HL-60/S4 treated with phorbol 12-myristate 13-acetate at 8.2 ng/mL for 4 days and 3 days (cell line): Measurements from ENCODE around the gene GGACT.
"Not testable (repeated sequence)": the region's sequence is repeated elsewhere in the genome, so short reads cannot be mapped to it uniquely, and the experiment has no call there.

Experiments
- in situ Hi-C: fragments of 300-500 bp; cut with MboI; formaldehyde crosslinking; loops from 2 replicates; pipeline ENCODE4 v1.15.0; 2022; ENCODE audit warnings: low sequenced_read_pairs

GGACT gene

DNA sequence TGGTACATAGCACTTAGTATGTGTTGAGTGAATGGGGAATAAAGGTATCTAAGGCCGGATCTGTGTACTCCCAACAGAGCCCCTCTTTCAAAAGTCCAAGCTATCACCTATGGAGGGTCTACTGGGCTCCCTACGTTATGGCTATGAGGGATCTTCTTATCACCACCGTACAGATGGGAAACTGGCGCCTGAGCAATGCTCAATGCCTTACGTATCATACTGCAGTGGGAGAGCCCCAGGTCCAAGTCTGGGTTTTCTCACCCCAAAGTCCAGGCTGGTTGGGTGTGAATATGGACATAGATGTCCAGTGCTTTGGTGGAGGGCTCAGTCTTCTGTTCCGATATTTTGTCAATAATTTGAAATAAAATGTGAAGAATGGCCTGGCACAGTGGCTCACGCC is 13.1 kb upstream of the GGACT start:
- in situ Hi-C loops: no loop called here

DNA sequence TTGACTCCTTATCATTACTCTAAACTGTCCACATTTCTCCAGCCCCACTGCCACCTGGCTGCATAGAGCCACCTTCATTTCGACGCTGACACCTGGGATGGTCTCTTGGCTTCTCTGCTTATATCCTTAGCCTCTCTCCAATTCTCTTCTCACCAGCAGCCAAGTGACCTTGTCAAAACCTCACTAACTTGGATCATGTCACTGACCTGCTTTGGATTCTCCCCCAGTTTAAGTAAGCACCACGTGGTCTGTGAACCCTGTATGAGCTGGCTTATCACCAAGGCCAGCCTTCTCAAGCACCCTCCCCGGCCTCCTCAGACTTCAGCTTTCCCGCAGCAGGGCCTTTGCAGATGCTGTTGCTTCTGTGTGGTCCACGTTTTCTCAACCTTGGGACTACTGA is 12.3 kb upstream of the GGACT start:
- in situ Hi-C loops: no loop called here

DNA sequence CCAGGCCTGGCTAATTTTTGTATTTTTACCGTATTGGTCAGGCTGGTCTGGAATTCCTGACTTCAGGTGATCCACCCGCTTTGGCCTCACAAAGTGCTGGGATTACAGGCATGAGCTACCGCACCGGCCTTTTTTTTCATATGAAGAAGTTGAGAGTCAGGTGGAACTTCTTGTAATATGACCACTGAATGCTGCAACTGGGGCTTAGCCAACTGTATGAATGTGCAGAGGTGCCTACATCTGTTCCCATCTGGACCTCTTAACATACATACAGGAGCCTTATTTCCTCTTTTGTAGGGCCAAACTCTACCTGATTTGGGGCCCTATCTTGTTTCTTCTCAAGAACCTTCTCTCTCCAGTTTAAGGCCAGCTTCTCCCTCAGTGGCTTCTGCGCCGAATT is 11.9 kb upstream of the GGACT start:
- in situ Hi-C loops: no loop called here

DNA sequence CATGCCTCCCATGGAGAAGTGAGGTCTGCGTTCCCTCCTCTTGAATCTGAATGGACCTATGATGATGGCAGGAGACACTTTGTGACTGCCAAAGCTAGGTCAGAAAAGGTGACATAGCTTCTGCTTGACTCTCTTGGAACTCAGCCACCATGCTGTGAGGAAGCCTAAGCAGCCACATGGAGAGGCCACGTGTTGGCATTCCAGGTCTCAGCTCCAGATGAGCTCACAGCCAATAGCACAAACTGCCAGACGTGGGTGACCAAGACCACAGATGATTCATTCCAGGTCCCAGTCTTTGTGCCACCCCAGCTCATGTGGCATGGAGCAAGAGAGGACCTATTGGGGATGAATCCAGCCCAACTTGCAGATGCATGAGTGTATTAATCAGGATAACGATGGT is 8.7 kb upstream of the GGACT start:
- in situ Hi-C loops: no loop called here

DNA sequence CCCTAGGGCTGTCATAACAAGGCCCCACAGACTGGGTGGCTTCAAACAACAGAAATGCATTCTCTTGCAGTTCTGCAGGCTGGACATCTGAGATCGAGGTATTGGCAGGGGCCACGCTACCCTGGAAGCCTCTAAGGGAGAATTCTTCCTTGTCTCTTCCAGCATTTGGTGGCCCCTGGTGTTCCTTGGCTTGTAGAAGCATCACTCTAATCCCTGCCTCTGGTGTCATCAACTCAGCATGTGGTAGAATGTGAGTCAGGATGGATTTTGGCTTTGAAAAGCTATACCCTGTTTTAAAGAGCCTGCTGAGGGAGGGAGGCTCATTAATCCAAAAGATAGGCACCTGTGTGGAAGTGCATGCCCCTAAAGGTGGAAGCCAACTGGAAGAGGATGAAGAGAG is 7.9 kb upstream of the GGACT start:
- in situ Hi-C loops: no loop called here

DNA sequence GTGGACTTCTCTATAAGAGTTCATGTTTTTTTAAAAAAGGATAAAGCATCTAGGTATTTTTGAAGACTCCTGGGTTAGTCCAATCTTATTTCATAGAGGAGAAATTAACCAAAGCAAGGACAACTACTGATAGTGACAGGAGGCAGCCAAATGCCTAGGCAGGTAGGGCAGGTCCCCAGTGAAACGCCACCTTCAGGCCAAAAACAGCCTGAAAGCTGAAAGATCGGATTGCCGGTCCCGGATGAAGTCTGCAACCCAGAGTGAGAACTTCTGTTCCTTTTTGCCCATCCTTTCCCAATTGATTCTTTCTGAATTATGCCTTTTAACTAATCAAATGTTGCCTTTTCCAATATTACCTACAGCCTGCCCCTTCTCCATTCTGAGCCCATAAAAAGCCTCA is 6.1 kb upstream of the GGACT start:
- in situ Hi-C loops: no loop called here

DNA sequence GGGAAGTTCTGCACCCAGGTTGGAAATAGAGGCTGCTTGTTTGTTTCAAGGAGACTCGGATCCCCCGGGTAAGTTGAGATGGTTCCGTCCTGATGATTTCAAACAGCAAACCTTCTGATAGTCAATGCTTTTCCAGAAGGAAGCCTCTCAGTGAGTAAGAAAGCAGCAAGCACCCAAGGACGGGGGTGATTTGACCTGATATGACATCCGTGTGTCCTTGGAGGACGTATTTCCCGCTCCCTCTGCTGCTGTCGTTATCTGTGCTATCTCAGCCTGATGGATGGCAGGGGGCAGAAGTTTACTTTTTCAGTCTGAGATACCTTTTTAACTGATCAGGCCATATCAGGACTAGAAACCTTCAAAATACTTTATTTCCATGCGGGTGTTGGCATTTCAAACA is 5.7 kb upstream of the GGACT start:
- in situ Hi-C loops: no loop called here

DNA sequence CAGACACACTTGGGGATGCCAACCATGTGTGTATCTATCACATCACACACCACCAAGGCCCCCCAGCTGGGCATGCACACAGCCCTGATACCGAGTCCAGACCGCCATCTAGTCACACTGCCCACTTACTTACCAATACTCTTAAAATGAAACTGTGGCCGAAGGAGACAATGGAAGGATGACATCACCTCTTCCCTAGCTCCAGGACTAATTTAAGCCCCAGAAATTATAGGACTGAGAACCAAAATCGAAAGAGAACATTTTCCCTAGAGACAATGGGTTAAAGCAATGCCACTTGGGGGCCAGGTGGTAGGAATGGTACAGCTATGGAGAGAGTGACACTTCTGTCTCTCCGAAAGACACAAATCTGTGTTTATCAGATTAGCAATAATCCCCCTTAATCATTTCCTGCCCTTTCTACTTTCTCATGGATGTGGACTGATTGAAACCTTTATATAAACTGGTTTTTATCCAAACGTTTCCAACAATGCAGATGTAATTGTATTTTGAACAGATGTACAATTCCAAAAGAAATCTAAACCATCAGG is 663 bp upstream of the GGACT start:
- in situ Hi-C loops: no loop called here

DNA sequence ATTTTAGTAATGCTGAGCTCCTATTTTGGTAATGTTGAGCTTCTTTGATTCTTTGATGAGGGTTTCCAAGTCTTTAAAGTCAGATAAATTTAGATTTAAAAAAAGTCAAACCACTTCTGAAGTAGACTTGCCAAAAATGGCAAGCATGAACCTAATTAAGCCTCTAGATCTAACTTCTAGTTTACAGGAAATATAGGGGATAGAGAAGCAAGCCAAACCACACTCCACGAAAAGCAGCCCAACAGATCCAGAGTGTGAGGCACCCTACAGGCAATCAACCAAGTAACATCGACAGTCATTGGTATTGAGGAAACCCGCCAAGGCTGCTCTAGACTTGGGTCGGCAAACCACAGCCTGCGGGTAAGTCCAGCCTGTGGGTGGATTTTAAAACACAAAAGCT is 3.7 kb downstream of the GGACT start:
- in situ Hi-C loops: no loop called here

DNA sequence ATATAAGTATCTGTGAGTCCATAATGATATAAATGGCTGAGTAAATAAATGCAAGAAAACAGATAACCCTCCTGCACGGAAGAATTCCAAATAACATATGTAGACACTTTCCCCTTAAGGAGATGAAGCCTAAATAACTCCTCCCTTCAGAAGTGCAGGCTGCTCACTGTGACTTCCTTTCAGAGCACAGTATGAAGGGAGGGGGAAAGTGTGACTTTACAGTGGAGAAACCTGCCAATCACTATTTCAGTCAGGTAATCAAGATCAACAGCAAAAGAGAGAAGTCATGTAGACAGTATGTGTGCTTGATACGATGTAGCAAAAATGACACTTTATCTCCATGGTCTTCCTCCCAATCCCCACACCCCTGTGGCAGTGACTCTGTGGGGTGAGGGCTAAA is 7.1 kb downstream of the GGACT start:
- in situ Hi-C loops: no loop called here

DNA sequence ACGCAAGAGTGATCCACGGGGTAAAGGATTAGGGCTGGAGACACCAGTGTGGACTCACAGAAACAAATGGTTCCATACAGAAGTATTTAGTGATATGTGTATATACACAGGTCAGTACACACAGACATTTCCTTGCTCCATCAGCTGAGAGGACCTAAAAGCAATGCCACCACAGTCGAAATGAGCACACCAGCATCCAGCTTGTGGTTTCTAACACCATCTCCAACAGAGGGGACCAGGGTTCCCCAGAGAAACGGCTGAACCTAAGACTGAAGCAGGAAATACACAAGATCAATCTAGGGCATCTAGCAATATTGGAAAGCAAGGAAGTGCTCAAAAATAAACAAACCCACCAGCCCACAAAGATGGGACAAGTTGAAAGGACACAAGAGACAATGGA is 7.6 kb downstream of the GGACT start:
- in situ Hi-C loops: no loop called here

DNA sequence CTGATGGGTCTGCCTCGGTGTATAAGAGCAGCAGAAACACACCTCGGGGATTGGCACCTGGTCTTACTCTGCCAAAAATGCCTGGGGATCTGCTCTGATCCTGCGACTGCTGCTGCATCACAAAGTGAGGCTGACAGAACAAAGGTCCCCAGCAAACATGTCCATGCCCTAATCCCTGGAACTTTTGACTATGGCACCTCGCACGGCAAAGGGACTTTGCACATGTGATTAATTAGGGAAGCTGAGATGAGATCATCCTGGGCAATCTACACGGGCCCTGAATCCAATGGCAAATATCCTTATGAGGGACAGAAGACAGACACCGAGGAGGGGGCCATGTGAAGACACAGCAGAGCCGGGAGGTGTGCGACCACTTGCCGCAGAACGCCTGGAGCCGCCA is 8.5 kb downstream of the GGACT start:
- in situ Hi-C loops: no loop called here

DNA sequence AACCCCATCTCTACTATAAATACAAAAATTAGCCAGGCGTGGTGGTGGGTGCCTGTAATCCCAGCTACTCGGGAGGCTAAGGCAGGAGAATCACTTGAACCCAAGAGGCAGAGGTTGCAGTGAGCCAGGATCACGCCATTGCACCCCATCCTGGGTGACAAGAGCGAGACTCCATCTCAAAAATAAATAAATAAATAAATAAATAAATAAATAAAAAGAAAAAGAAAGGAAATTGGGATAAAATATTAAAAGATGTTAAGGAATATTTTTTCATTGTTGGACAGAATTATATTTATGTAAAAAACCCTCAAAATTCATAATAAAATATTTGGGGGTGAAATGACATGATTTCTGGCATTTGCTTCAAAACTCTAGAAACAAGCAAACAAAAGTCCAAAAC is 11.3 kb downstream of the GGACT start:
- in situ Hi-C loops: not testable (repeated sequence)

DNA sequence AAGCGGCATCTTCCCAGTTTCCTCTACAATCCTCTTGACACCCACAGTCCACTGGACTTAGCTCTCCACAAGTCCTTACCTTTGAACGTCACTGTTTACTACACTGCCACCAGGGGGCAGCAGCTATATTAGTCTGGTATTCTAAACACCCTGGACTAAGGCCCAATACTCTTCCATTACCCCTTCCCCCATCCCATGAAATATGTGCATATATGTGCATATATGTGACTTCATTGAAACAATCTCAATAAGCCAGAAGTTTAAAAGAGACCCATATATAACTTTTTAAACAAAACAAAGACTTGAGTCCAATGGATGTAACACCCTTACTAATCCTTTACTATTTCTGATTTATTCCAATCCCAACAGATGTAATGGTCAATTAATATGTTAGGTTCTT is 15.5 kb downstream of the GGACT start:
- in situ Hi-C loops: loop anchor here (25.0 kb wide), 1 partner anchor 539 kb away; no protein-coding TSS in a partner anchor

DNA sequence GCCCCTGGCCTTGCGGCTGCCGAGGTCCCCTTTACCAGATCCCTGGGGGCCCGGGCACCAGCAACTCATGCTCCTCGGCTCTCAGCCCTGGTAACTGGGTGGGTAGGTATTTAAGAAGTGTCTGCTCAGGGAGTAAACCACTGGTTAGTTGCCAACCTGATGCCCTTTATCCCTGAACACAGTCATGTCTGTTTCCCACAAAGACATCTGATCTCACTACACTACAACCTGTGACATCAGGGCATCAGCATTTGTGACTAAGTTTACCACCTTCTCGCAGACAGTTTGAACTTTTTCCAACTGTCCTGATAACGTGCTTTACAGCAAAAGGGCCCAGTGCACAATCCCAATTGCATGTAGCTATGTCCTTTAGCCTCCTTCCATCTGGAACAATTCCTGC is 22.0 kb downstream of the GGACT start:
- in situ Hi-C loops: loop anchor here (25.0 kb wide), 1 partner anchor 546 kb away; no protein-coding TSS in a partner anchor

DNA sequence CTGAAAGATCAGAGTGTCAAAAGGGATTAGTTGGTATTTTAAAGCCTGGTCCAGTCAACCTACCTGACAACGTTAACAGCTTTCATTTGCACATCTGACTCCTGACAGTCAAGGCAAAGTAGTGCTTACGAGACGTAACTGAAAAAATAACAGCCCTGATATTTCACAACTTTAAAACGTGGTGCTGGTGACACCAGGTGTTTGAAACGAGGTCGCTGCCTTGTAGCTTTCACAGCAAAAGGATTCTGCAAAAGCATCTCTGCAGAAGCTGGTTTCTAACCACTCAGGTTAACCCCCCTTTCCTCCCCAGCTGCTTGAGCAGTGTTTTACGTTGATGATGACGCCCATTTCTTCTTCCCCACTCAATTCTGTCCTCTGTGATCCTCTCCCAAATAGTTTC is 23.3 kb downstream of the GGACT start:
- in situ Hi-C loops: loop anchor here (25.0 kb wide), 1 partner anchor 547 kb away; no protein-coding TSS in a partner anchor

DNA sequence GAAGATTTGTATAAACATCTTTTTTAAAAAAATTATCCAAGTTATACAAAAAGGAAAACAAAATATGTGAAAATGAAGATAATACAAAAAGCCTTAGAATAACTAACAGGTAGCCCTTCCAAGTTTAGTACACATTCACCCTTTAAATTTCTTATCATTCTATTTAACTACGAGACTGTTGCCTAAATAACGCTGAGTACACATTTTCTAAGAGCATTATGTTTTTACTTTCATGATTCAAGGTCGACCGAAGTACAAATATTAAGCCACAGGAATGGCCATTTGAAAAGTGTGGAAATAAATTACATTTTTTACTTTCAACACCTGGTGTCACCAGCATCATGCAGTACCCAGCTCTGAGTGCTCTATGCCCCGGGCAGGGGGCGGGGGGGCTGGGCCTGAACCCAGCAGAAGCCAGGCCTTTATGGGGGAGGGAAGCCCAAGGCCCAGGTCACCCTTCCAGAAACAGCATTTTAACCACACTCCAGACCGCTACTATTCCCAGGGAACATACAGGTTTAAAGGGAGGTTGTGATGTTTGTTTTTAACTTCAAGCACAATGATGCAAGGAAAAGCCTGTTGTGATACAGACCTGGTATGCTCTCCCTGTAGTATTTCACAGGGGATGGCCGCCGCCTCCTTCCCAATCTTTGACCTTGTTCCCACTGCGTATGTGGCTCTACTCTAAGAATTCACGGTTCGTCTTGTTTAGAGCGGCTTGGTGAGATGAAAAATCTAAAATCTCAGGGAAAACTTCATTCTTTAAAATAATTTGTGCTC is 24.0 kb downstream of the GGACT start:
- in situ Hi-C loops: loop anchor here (25.0 kb wide), 1 partner anchor 548 kb away; no protein-coding TSS in a partner anchor

DNA sequence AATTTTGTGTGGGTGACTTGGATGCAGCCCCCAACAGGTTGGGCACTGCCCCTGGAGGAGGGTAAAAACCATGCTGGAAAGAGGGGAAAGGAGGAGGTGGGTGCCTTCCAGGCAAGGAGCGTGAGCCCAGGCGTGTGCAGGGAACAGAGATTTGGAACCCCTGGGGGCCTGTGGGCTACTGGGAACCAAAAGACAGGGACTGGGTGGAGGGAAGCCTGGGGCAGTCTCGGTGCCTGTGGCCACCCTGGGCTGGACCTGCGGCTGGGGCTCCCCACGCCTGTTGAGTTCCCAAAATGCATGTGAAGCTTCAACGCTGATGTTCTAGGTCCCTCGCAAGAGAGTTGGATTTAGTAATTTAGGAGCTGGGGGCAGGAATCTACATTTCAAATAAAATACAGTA is 24.8 kb downstream of the GGACT start:
- in situ Hi-C loops: loop anchor here (25.0 kb wide), 1 partner anchor 549 kb away; no protein-coding TSS in a partner anchor

DNA sequence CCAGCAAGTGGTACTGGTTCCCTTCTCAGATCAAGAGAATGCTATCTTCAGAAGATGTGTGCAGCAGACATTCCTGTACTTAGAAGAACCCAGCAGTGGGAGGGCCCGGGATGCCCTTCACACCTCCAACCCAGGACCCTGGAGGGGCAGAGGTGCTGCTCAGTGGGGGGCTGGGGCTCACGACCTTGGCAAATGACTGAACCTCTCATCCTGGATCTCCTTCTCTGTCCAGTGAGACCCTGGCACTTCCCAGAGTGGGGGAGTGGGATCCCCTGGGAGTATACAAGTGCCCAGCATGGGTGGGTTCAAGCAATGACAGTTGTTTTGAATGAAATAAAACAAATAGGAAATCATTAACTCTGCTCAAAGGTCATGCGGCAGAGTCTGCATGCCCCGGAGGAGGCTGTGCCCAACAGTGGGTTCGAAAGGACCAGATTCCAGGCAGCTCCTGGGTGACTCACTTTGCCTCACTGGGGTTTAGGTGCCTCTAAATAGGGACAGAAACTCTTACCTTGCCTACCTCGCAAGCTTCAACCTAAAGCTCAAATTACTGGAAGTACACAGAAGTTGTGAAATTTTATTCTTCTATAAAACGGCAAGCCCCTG is 26.9 kb downstream of the GGACT start:
- in situ Hi-C loops: loop anchor here (25.0 kb wide), 1 partner anchor 551 kb away; no protein-coding TSS in a partner anchor

DNA sequence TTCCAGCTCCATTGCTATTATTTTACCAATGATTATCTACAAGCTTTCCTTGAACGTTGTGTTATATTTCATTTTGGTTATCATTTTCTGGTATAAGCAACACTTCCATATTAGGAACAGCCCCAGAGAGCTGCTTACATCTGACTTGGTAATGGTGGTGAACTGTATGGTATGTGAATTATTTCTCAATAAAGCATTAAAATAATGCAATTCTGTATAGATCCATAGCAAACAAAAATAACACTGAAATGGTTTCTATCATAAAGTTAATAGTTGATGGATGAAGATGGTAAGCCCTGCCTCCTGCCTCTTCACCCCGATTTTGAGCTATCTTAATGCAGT is 27.5 kb downstream of the GGACT start:
- in situ Hi-C loops: loop anchor here (25.0 kb wide), 1 partner anchor 551 kb away; no protein-coding TSS in a partner anchor

DNA sequence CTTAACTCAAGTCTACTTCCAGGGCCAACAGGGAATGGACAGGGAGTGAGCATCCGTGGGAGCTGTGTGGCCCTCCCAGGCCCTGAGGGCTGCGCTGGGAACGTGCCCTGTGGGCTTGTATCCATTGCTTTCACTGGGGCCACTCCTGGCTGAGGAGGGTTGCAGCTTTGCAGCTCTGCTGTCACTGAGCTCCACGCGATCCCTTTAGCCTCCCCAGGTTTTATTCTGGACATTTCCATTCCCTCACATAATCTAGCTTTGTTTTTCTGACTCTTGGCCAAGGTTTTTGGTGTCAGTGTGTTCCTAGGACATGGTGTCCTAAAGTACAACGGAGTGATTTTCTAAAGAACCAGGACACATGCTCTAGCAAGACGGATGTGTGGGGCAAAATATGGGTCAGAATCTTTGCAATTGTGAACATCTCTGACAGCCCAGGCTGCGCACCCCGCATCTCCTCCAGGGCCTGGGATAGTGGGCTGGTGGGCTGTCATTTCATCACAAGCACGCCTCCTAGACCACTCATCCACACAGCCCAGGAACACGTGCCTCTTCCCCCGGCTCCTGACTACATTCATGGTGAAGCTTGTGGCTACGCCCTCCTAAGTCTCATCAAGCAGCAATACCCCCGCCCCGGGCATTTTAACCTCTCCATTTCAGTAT is 28.0 kb downstream of the GGACT start:
- in situ Hi-C loops: loop anchor here (25.0 kb wide), 1 partner anchor 552 kb away; no protein-coding TSS in a partner anchor
